Prostate gland (tissue), 2 donors: Measurements from ENCODE around the gene OSMR.

ENCODE experiments used
- POLR2A ChIP-seq: fragments of 450-650 bp; IDR thresholded peaks from one replicate; pipeline ENCODE4 v1.6.1; 2016; ENCODE audit warnings: antibody characterized with exemption, mild to moderate bottlenecking
- POLR2AphosphoS5 ChIP-seq: sonication (generic); formaldehyde crosslinking; IDR thresholded peaks from one replicate; pipeline ENCODE4 v1.6.1; 2017; ENCODE audit warnings: antibody characterized with exemption
- TF ChIP-seq, protein P1 (sequence below), 4 experiments: fragments of 200-600 bp in 2 of 4; fragments of 450-650 bp in 2 of 4; sonication (generic) in 2 of 4; IDR thresholded peaks; 1 replicate in 3 of 4; 2 replicates in 1 of 4; pipeline ENCODE4 v1.5.1; 2016 to 2019; ENCODE audit warnings: antibody characterized with exemption in 4 of 4, mild to moderate bottlenecking in 2 of 4, moderate library complexity in 2 of 4

DNA sequence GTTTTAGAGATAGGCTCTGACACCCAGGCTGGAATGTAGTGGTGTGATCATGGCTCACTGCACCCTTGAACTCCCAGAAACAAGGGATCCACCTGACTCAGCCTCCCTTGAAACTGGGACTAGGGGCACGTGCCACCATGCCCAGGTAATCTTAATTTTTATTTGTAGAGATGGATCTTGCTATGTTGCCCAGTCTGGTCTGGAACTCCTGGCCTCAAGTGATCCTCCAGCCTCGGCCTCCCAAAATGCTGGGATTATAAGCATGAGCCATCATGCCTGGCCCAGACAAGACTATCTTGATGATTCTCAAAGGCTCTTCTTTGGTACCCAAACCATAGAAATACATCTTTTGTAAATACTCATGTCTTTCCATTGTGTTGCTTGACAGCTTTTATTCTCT, 10.8 kb downstream of the OSMR start:
- TF ChIP-seq, protein P1, sequence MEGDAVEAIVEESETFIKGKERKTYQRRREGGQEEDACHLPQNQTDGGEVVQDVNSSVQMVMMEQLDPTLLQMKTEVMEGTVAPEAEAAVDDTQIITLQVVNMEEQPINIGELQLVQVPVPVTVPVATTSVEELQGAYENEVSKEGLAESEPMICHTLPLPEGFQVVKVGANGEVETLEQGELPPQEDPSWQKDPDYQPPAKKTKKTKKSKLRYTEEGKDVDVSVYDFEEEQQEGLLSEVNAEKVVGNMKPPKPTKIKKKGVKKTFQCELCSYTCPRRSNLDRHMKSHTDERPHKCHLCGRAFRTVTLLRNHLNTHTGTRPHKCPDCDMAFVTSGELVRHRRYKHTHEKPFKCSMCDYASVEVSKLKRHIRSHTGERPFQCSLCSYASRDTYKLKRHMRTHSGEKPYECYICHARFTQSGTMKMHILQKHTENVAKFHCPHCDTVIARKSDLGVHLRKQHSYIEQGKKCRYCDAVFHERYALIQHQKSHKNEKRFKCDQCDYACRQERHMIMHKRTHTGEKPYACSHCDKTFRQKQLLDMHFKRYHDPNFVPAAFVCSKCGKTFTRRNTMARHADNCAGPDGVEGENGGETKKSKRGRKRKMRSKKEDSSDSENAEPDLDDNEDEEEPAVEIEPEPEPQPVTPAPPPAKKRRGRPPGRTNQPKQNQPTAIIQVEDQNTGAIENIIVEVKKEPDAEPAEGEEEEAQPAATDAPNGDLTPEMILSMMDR (IDR thresholded peaks at IDR 0.05), result no peak
- no peak for TF ChIP-seq POLR2AphosphoS5
- TF ChIP-seq POLR2A, result no peak
